Measurements from ENCODE around the gene GCSAM.

- TF ChIP-seq CTCF (IDR thresholded peaks at IDR 0.05) (no peak), EZH2 (IDR thresholded peaks at IDR 0.05; ENCODE audit: borderline replicate concordance, insufficient read depth, low read depth, low read length, poor library complexity, severe bottlenecking) (no peak)
These were observed 31.1 kb downstream of the GCSAM start for GRCh38 chr3:112101916-112102315.

All from B cell (primary cell).